ENCODE data around the gene USP37.

The USP37 gene

GRCh38 chr2:218431878-218432277 lies 136.3 kb downstream of the USP37 start:
- no peak for DNase-seq (ENCODE audit: low read depth in 2 of 2)

GRCh38 chr2:218430721-218431120 lies 137.4 kb downstream of the USP37 start:
- no peak for DNase-seq (ENCODE audit: low read depth in 2 of 2)

GRCh38 chr2:218429911-218430692 lies 138.0 kb downstream of the USP37 start:
- DNase-seq (ENCODE audit: low read depth in 2 of 2): no peak

- no peak for DNase-seq (ENCODE audit: low read depth in 2 of 2)
Measured at GRCh38 chr2:218428846-218429558, 139.1 kb downstream of the USP37 start.

GRCh38 chr2:218427741-218428140 lies 140.4 kb downstream of the USP37 start:
- DNase-seq (ENCODE audit: low read depth in 2 of 2): no peak

GRCh38 chr2:218425531-218425930 lies 142.6 kb downstream of the USP37 start:
- DNase-seq (ENCODE audit: low read depth in 2 of 2): no peak

- no peak for DNase-seq (ENCODE audit: low read depth in 2 of 2)
Measured at GRCh38 chr2:218423584-218423983, 144.6 kb downstream of the USP37 start.

GRCh38 chr2:218422403-218423086 lies 145.6 kb downstream of the USP37 start:
- DNase-seq (ENCODE audit: low read depth in 2 of 2): no peak

GRCh38 chr2:218421027-218421426 lies 147.1 kb downstream of the USP37 start:
- no peak for DNase-seq (ENCODE audit: low read depth in 2 of 2)

GRCh38 chr2:218419630-218420216 lies 148.4 kb downstream of the USP37 start:
- no peak for DNase-seq (ENCODE audit: low read depth in 2 of 2)

- no peak for DNase-seq (ENCODE audit: low read depth in 2 of 2)
Measured at GRCh38 chr2:218418717-218419458, 149.3 kb downstream of the USP37 start, which contains the start of gene VIL1. Gene VIL1 (plus strand): TSS chr2:218419123. CDS start chr2:218423779, 4,656 bp downstream.

GRCh38 chr2:218418321-218418716 lies 149.8 kb downstream of the USP37 start:
- DNase-seq (ENCODE audit: low read depth in 2 of 2): no peak

GRCh38 chr2:218407717-218408116 lies 160.4 kb downstream of the USP37 start:
- no peak for DNase-seq (ENCODE audit: low read depth in 2 of 2)

GRCh38 chr2:218406949-218407618 lies 161.1 kb downstream of the USP37 start:
- no peak for DNase-seq (ENCODE audit: low read depth in 2 of 2)

- peak; percentile 85 to 86 for DNase-seq (ENCODE audit: low read depth in 2 of 2)
Measured at GRCh38 chr2:218406209-218406948, 161.8 kb downstream of the USP37 start.

- no peak for DNase-seq (ENCODE audit: low read depth in 2 of 2)
Measured at GRCh38 chr2:218405746-218406208, 162.4 kb downstream of the USP37 start.

- DNase-seq (ENCODE audit: low read depth in 2 of 2): no peak
Measured at GRCh38 chr2:218405086-218405745, 162.9 kb downstream of the USP37 start.

GRCh38 chr2:218404351-218405085 lies 163.6 kb downstream of the USP37 start:
- DNase-seq (ENCODE audit: low read depth in 2 of 2): no peak

GRCh38 chr2:218403810-218404209 lies 164.3 kb downstream of the USP37 start:
- DNase-seq (ENCODE audit: low read depth in 2 of 2): no peak

All from fibroblast of skin of left biceps (primary cell).